CD4-positive, alpha-beta T cell treated with Interleukin-21 for 1 hour (primary cell): Measurements from ENCODE around the gene TRAF4.

Source experiments
- DNase-seq: peaks from one replicate; pipeline ENCODE4 v3.0.0-alpha.2; 2020

TRAF4 gene, protein sequence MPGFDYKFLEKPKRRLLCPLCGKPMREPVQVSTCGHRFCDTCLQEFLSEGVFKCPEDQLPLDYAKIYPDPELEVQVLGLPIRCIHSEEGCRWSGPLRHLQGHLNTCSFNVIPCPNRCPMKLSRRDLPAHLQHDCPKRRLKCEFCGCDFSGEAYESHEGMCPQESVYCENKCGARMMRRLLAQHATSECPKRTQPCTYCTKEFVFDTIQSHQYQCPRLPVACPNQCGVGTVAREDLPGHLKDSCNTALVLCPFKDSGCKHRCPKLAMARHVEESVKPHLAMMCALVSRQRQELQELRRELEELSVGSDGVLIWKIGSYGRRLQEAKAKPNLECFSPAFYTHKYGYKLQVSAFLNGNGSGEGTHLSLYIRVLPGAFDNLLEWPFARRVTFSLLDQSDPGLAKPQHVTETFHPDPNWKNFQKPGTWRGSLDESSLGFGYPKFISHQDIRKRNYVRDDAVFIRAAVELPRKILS

DNA sequence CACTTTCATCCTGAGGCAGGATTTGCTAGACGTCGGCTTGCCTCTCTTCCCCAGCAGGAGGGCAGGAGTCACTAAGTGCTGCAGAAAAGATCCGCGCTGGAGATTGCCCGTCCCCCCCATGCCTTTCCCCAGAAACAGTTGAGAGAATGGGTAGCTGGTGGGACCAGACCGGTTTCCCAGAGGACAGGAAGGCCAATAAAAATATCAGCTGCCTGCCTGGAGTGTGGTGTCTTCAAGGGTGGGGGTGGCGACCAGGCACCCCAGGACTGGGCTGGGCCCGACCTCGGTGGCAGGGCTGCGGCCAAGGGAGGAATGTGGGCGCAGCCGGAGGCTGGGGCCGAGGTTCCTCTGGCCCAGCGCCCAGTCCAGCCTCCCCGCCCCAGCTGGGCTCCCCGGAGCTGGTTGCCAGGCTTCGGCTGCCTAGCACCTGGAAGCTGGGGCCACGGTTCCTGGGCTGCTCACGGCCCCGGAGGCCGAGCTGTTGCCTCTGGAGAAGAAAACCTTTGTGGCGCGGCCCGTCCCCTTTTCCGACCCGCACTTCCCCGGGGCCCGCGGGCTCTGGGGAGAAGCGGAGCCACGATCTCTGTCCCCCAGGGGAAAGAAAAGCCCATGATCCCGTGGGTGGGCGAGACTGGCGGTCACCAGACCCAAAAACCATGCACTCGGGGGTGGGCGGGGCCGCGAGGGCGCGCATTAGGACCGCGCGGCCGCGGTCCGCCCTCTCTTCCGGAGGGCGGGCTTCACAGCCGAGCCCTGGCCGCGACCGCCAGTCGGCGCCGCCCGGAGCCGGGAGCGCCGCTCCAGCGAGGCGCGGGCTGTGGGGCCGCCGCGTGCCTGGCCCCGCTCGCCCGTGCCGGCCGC lies at the start of gene TRAF4:
TSS of gene TRAF4 (plus strand) at position 769 of the 861 bp plus-strand sequence. CDS start 102 bp downstream, outside the sequence.
- peak; percentile 78 for DNase-seq

DNA sequence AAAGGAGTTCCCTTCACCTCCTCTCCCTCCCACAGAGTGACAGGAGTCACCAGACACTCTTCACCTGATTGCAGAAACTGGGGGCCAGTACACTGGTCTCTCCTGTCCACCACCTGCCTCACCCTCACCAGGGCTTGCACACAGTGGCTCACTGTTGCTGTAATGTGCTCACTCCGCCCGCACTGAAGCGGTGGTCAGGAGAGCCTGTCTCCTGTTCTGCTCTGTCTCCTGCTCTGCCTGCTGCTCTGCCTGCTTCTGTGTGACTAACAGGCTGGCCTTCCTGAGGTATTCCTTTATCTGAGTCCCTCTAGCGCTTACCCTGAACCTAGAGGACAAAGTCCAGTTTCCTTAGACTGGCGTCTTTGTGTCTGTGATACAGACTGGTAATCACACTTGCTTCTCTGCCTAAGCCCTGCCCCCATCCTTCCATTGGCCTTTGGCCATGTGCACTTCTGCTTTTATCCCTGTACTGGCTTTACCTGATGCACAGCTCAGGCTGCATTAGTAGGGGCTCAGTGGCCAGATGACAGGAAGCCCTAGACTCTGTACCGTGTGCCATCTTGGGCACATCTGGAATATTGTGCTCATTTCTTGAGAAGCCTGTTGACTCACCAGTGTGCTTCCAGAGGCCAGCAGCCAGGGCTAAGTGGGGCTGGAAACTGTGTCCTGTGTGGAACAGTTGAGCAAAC lies 45.4 kb upstream of the TRAF4 start:
- no peak for DNase-seq

DNA sequence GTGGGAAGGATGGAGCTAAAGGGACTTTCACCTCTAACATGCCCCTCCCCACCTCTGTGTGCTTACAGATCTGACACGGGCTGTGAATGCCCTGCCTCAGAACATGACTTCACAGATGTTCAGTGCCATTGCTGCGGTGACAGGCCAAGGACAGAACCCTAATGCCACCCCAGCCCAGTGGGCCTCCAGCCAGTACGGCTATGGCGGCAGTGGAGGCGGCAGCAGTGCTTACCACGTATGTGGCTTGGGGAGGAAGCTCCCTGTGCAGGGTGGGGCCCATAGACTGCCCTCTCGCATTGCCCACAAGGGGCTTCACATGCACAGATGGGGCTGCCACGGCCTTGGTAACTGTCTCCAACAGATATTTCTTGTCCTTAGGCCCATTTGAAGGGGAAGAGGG lies 43.5 kb upstream of the TRAF4 start:
- DNase-seq: no peak

DNA sequence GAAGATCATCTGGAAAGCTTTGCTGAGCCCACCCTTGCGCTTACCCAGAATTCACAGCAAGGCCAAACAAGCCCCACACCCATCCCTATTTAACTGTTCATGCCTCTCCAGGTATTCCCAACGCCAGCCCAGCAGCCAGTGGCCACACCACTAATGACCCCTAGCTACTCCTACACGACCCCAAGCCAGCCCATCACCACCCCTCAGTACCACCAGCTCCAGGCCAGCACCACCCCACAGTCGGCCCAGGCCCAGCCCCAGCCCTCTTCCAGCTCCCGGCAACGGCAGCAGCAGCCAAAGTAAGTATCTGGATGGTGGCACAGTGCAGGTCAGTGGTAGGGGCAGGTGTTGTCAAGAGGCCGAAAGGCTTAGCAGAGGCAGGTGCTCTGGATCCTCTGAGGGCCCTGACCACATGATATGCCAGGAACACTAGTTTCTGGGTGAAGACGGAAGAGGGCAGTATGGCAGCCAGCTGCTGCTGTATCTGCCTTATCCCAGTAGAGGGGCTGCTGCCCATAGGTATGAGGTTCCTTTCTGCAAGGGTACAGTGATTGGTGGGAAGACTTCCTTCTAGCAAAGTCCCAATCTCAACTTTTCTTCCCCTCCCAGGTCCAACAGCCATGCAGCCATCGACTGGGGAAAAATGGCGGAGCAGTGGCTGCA lies 42.9 kb upstream of the TRAF4 start:
- no peak for DNase-seq

DNA sequence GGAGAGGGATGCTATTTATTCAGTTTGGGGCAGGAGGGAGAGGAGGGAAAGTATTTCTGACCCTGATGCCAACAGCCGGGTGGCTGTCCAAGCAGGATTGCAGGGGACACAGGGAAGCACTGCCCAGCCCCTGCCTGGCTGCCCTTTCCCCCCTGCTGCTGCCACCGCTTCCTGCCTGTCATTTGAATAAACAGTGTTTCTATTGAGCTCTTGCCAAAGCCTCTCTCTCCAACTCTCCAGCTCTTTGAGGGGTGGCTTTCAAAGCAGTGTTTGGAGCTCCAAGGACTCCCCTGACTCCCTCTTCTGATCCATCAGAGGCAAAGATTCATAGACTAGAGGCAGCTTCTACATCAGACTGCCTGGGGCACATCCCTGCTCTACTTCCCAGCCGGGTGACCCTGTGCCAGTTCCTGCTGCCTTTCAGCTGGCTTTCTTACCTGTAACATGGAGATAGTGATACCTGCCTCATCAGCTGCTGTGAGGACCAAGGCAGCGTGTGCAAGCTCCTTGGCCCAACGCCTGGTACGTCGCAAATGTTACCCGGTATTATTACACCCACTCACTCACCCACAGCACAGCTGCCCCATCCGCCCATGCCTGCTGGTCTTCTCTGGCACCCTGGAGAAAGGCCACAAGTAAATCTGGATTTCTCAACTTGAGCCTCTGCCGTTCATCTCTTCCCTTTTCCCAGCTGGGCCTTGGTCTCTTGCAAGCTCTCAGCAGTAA lies 41.6 kb upstream of the TRAF4 start:
- no peak for DNase-seq

DNA sequence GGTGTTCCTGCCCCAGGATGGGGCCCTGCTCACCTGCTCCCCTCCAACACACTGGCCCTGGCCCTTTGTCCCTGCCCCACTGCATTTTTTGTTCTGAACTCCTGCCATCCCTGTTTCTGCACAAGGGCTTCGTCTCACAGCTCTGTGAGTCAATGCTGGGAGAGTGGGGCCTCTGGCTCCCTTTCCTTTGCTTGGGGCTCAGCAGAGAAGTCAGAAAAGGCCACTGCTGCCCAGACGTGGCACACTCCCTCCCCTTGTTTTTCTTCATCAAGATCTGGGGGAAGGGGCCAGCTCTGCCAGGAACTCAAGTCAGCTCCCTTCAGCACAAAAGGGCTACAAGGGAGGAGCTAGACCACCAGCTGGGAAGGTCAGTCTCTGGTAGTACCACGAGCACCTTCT lies 41.1 kb upstream of the TRAF4 start:
- DNase-seq: no peak

DNA sequence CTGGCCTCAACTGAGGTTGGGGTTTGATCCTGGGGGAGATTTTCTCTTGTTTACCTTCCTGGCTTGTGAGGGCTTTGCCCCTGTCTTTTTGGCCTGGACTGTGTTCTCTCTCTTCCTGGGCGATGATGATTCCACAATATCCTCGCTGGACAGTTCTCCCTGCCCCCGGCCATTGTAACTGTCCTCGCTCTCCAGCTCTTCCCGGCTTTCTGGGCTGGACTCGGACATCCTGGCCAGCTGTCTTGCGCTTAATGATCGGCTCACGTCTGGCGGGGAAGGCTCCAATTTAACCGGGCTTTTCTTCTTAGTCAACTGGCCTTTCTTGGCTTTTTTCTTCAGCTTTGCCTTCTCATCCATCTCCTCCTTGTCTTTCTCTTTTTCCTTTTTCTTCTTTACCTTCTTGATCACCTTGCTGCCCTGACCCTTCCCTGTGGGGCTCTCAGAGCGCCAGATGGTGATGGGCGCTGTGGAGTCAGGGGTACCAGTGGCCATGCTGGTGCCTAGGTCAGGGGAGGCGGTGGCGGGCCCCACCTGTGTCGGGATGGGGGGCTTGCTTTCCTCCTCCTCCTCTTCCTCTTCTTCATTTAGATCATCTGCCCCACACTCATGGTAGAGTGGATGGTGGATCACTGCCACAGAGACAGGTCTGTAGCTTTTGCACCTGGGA lies 40.1 kb upstream of the TRAF4 start:
- DNase-seq: no peak

DNA sequence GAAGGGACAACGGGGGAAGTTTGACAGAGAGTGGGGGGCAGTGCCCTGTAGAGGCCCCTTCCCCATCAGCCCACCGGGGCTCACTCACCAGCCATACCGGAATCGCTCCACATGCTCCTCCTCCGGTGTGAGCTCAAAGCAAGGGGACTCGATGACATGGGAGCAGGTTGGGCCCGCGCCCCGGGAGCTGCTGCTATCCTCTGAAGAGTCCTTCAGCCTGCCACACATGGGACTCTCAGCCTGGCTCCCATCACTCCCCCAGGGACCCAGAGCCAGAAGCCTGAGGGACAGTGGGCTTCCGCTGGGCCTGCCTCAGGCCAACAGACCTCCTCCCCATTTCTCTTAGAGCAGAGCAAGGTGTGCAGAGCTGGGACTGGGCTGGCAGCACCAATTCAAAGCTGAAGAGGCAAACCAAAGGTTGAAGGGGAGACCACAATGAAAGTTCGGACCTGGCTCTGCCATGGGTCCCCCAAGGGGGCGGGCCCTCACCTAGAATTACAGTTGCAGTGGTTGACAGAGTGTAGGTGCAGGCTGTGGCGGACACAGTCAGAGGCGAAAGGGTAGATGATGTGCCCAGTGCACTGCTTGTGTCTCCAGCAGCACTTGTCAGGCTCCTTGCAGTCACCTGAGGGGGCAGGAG lies 39.5 kb upstream of the TRAF4 start:
- DNase-seq: no peak

DNA sequence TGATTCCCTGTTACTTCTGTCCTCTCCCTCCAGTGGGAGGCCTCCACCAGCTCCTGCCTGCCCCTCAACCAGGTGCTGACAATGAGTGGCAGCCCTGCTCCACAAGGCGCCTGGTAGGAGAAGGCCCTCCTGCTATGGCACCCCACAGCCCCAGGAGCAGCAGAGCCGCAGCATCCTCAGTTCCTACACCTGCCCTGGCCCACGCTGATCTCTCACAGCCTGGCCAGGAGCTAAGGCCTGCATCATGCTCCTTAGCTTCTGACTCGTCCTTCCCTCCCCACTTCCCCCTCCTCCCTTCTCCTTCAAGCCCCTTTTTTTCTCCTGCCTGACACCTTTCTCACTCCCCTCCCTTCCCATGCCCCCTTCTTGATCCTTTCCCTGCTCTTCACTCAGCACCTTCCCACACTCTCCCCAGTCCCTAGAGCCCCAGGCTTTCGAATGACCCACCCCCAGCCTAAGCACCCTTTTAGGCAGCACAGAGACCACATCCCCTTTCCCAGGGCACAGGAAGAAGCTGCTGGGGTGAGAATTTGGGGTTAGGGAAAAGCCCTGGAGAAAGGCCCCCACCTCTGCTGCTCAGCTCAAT lies 38.6 kb upstream of the TRAF4 start:
- DNase-seq: no peak

DNA sequence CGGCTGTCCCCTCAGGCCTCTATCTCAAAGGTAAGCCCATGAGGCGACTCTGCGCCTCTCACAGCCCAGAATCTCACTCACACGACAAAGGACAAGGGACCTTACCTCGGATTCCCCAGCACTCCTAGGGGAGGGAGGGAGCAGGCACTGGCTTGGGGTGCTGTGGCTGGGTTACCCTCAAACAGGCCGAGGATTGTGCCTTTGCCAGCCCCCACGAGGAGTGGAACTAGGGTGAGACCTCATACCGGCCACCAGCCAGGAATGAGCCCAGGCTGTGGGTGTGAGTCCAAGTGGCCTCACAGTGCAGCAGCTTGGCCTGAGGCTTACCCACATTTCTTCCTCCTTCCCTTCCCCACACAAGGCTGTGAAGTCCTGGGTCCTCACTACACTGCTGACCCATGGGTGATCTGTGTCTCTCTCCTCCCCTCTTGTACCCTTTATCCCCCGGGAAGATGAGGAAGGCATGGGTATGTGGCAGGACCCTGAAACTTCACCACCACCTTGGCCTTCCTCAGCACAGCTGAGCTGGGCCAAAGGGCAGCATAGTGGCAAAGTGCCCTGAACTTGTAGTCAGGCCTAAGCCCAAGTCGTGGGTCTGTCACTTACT lies 38.0 kb upstream of the TRAF4 start:
- DNase-seq: no peak

DNA sequence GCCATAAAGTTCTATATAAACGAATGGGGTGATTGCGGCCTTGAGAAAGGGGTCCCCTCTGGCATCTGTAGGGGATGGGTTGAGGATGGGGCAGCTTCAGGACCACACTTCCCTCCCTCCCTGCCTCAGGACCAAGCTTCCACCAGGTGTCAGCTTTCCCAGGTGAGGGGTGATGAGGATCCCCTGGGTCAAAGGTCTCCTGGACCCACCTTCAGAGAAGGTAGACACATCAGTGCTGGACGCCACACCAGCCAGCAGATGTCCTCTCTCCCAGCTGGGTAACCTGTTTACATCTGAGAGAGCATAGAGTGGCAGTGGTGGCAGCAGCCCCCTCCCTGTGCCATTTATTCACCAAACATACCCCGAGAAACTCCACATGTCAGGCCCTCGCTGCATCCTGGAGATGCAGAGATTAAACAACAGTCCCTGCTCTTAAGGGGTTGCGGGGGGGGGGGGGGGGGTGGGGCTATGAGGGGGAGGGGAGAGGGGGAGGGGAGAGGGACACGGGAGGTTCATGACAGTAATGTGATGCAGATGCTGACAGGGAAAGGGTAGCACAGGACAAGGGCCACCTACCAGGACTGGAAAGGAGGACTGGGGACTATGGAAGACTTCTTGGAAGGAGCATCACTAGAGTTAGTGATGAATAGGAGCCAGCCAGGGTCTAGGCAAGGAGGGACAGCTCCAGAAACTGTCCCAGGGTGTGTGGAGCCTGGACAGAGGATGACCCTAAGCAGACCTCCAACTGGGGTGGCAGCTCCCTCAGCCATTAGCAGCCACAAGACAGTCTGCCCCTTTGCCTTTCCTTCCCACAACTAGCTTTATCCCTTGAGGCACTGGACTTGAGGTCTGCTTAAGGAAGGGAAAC lies 37.1 kb upstream of the TRAF4 start:
- no peak for DNase-seq

DNA sequence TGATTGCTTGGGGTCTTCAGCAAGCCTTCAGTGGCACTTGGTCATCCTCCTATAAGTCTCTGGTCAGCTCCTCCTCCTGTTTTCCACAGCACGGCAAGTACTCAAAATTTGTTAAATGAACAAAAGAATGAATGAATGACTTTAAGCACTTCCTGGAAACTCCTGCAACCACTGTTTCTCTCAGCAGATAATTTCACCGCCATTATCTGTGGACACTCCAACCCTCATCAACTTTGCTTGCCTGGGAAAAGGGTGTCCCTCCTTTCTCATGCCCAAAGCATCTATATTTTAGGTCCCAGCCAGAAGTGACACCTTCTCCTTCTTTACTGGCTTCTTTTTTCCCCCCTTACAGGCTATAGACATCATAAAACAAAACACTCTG lies 36.5 kb upstream of the TRAF4 start:
- DNase-seq: no peak

DNA sequence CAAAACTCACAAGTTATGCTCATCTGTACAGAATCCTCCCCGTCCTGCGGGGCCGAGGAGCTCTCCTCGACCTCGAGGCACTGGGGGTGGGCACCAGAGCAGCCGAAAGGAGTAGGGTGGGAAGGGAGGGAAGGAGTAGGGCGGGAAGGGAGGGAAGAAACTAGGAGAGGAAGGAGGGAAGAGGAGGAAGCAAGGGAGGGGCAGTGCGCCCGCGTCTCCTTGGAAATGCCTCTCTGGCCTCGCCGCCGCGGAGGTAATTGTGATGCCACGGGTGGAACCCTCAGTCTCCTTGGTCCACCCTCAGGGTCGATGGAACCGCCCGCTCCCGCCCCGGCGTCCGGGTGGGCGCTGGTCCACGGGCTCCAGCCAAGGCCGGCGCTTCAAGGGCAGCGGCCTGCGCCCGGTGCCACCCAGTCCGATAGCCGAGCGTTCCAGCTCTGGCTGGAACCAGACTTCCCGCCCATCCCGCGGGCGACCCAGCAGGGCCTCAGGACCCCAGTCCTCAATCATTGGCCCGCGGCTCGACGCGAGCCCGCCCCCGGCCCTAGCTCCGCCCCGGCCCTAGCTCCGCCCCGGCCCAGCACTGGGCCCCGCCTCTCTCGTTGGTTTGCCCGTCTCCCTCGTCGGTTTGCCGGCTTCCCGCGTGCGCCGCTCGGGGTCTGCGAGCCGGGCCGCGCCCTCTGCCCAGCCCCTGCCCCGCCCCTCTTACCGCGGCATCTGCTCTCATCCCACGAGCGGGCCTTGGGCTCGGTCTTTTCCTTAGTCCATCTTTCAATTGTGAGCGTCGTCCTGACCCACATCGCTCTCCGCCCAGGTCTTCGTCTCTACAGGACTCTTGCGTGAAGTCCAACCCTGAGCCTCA lies 32.7 kb upstream of the TRAF4 start:
- peak; percentile 93 for DNase-seq

DNA sequence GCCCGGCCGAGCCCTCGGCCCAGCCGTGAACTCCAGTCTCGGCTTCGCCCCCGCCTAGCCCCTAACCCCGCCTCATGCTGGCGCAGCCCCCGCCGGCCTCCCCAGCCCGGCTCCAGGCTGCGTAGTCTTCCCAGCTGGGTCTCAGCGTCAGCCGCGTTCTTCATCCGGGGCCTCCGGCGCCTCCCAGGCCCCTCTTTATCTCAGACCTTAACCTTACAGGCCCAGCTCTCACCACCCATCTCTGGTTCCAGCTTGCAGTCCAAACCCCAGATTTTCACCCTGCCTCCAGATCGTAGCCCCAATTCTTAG lies 32.1 kb upstream of the TRAF4 start, which contains the start of gene PROCA1:
TSS of gene PROCA1 (minus strand) at position 166 of the 309 bp plus-strand sequence. CDS start 228 bp downstream, outside the sequence.
- DNase-seq: no peak

DNA sequence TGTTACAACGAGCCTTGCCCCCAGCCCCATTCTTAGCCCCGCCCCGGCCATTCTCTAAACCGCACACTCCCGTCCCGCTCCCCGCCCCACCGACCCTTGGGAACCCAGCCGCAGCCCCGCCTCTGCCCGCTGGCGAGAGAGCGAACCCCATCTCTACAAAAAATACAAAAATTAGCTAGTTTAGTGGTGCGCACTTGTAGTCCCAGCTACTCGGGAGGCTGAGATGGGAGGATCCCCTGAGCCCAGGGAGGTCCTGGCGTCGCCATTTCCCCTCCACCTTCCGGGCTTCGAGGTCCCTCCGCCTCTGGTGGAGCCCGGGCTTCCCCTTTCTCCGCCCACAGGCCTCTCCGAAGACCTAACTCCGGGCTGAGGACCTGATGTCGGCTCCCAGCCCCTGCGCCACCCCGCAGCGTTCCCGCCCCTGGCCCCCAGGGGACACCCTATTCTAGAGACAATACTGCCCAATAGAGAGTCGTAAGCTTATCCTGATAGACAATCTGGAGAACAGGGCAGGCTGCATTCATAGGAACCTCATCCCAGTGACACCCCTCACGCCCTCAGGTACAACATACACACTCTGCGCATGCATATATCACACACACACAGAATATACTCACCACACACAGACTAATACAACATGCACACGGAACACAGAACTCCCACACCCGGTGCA lies 31.6 kb upstream of the TRAF4 start:
- DNase-seq: peak; percentile 79

DNA sequence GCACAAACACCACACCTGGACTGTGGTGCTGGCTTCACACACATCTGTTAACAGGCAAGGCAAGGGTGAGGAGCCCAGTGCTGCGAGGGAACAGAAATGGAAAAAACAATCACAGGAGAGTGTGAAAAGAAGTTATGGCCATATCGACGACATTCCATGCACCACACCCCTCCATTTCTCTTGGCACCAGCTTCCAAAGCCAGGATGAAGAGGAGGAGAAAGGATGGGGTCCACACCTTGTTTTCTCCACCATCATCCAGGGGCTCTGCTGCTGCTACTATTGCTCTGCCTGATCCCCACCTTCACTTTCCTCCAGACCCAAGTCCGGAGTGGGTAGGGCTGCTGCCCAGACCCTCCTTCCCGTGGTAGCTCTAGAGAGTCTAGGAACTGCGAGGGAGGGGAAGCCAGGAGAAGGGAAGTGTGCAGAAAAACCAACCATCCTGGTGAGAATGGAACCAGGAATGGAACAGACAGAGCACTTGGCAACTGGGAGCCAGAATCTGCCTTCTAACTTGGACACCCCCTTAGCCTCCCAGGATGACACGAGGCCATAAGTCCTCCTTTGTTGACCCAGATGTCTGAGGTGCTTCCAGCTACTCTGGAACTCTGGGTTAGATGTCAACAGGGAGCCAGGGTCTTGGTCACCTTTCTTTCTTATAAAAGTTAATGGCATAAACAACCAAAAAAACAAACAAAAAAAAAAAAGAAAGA lies 31.0 kb upstream of the TRAF4 start:
- DNase-seq: no peak

DNA sequence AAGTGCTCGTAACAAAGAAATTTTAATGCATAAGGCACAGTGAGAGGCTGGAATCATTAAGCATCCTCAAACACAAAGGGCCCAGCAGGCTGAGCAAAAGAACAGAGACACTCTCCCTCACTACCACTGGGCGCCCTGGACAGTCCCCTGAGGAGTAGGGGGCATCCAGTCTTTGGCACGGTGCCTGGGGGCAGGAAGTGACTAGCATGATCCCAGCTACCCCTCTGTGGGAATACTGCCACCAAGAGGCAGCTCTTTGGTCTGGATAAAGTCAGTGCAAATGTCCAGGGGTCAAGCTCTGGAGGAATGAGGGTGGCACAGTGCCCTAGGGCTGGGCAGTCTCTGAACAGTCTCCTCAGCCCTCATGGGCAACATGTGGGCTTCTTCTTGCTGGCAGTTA lies 29.5 kb upstream of the TRAF4 start:
- DNase-seq: no peak
